ENCODE measurements around the gene CCL16. TPM values are rescaled to one million over a fixed set of nuclear protein-coding genes. Genes with fewer than 3 reads are reported as not detected.

CCL16 gene
- total RNA-seq, 1 donor from 2014 or later = not detected

GRCh38 chr17:35968520-35969054 is 12.7 kb downstream of the CCL16 start:
- no peak for TF ChIP-seq CTCF (IDR thresholded peaks at IDR 0.05; ENCODE audit: unreplicated experiment)
- Mint-ChIP-seq H3K27me3 (no peaks in the 10 kb centered on the region), H3K4me1 (ENCODE audit: low read depth) (peaks cover 41% of the 10 kb centered on the region), H3K27ac (no peak overlapping the region), H3K36me3 (ENCODE audit: insufficient read depth) (no peaks in the 10 kb centered on the region), H3K4me3 (ENCODE audit: low read depth) (no peak overlapping the region), H3K9me3 (ENCODE audit: low read depth) (no peaks in the 10 kb centered on the region)
- no peak for DNase-seq (ENCODE audit: low spot score, unreplicated experiment)

- H3K4me1 Mint-ChIP-seq (ENCODE audit: low read depth) = peaks cover 14% of the 10 kb centered on the region
These were observed 16.0 kb downstream of the CCL16 start for GRCh38 chr17:35965272-35965671.

GRCh38 chr17:35963663-35964062 is 17.6 kb downstream of the CCL16 start:
- Mint-ChIP-seq H3K27me3 (no peaks in the 10 kb centered on the region), H3K27ac (no peak overlapping the region), H3K9me3 (ENCODE audit: low read depth) (no peaks in the 10 kb centered on the region), H3K36me3 (ENCODE audit: insufficient read depth) (no peaks in the 10 kb centered on the region), H3K4me1 (ENCODE audit: low read depth) (peaks cover 5% of the 10 kb centered on the region), H3K4me3 (ENCODE audit: low read depth) (no peak overlapping the region)
- no peak for DNase-seq (ENCODE audit: low spot score, unreplicated experiment)
- no peak for TF ChIP-seq CTCF (IDR thresholded peaks at IDR 0.05; ENCODE audit: unreplicated experiment)

More at GRCh38 chr17:35965272-35965671, 16.0 kb downstream of the CCL16 start:
- no peak for TF ChIP-seq CTCF (IDR thresholded peaks at IDR 0.05; ENCODE audit: unreplicated experiment)
- no peak for DNase-seq (ENCODE audit: low spot score, unreplicated experiment)
- Mint-ChIP-seq H3K36me3 (ENCODE audit: insufficient read depth) (no peaks in the 10 kb centered on the region), H3K4me3 (ENCODE audit: low read depth) (no peak overlapping the region), H3K27me3 (no peaks in the 10 kb centered on the region), H3K9me3 (ENCODE audit: low read depth) (no peaks in the 10 kb centered on the region), H3K27ac (no peak overlapping the region)

- H3K27me3 Mint-ChIP-seq = peaks cover 4% of the 10 kb centered on the region
- peaks cover 12% of the 10 kb centered on the region for H3K4me1 Mint-ChIP-seq (ENCODE audit: low read depth)
- H3K4me3 Mint-ChIP-seq (ENCODE audit: low read depth) = no peak overlapping the region
- no peak overlapping the region for H3K27ac Mint-ChIP-seq
- no peaks in the 10 kb centered on the region for H3K9me3 Mint-ChIP-seq (ENCODE audit: low read depth)
- DNase-seq (ENCODE audit: low spot score, unreplicated experiment) = no peak
- H3K36me3 Mint-ChIP-seq (ENCODE audit: insufficient read depth) = no peaks in the 10 kb centered on the region
- TF ChIP-seq CTCF (IDR thresholded peaks at IDR 0.05; ENCODE audit: unreplicated experiment) = no peak
These were observed 27.6 kb downstream of the CCL16 start for GRCh38 chr17:35953720-35954119.

- TF ChIP-seq CTCF (IDR thresholded peaks at IDR 0.05; ENCODE audit: unreplicated experiment) = no peak
These were observed 31.9 kb downstream of the CCL16 start for GRCh38 chr17:35949401-35949800.

More at GRCh38 chr17:35949401-35949800, 31.9 kb downstream of the CCL16 start:
- H3K4me1 Mint-ChIP-seq (ENCODE audit: low read depth) = peaks cover 13% of the 10 kb centered on the region
- H3K36me3 Mint-ChIP-seq (ENCODE audit: insufficient read depth) = no peaks in the 10 kb centered on the region
- H3K9me3 Mint-ChIP-seq (ENCODE audit: low read depth) = no peaks in the 10 kb centered on the region
- H3K4me3 Mint-ChIP-seq (ENCODE audit: low read depth) = no peak overlapping the region
- H3K27me3 Mint-ChIP-seq = peaks cover 4% of the 10 kb centered on the region
- H3K27ac Mint-ChIP-seq = no peak overlapping the region
- DNase-seq (ENCODE audit: low spot score, unreplicated experiment) = no peak
